Stimulated activated CD4-positive, alpha-beta T cell treated with anti-CD3 and anti-CD28 coated beads, Interleukin-15, amount 100 ng/mL, for 48 hours (primary cell): Measurements from ENCODE around the gene CCHCR1.

Source experiments
- DNase-seq, 2 donors: peaks; one replicate each; pipeline ENCODE4 v3.0.0-alpha.2; 2020; ENCODE audit warnings: low read depth in 2 of 2

Gene CCHCR1

DNA sequence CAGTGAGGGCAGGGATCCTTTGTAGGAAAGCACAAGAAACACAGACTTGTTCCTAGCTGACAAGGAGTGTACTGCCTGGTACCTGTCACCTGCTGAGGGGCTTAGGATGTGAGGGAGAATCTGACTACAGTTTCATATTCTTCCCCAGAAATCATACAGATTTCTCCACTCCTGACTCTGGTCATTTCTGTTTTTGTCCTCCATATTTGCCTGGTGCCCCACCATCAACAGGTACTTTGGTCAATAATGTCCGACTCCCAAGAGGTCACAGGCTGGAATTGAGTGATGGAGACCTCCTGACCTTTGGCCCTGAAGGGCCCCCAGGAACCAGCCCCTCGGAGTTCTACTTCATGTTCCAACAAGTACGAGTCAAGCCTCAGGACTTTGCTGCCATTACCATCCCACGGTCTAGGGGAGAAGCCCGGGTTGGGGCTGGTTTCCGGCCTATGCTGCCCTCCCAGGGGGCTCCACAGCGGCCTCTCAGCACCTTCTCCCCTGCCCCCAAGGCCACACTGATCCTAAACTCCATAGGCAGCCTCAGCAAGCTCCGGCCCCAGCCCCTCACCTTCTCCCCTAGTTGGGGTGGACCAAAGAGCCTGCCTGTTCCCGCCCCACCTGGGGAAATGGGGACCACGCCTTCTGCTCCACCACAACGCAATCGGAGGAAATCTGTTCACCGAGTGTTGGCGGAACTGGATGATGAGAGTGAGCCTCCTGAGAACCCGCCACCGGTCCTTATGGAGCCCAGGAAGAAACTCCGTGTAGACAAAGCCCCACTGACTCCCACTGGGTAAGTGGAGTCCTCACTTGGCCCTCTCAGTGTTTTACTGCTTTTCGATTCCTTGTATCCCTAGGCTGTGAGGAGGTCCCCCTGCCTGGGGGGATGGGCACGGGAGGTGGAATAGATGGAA lies 3.9 kb upstream of the CCHCR1 start:
- no peak for DNase-seq

GRCh38 chr6:31158863-31159855 lies 1.6 kb upstream of the CCHCR1 start:
- DNase-seq = peak in 1 of 2 donors; percentile 19

DNA sequence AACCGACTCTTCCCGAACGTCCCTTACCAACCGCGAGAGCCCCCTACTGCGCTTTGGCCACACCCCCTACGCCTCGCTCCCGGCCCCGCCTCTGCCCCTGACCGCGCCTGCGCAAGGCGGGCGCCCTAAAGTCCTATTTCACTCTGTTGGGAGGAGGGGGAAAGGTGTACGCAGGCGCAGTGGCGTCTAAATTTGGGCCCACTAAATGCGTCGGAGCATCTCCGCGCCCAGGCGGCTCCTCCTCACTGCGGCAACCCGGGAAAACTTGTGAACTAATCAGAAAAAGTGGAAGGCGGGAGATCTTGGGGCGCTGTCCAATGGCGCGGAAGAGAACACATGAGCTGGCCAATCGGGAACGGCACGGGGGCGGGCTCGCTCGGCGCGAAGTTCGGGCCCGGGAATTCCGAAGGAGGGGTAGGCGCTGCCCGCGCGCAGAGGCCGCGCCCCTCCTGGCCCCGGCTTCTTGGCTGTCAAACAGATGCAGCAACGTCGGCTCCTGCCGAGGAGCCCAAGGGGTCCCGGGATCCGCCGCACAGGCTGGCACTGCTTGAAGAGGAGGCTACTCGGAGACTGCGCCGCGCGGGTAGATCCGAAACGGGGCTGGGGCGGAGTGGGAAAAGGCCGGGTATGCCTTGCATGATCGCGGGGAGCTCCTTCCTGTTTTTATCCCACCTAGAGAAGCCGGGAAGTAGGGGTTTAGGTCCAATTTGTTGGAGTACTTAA lies 699 bp upstream of the CCHCR1 start, which contains the start of gene TCF19:
Gene TCF19 (plus strand): TSS at position 450 of the 723 bp plus-strand sequence. CDS start 881 bp downstream, outside the sequence.
- peak; percentile 98 to 99 for DNase-seq

- DNase-seq = no peak
Observed at GRCh38 chr6:31156641-31157040, 961 bp downstream of the CCHCR1 start.

- DNase-seq = no peak
Observed at GRCh38 chr6:31154436-31154835, 3.2 kb downstream of the CCHCR1 start.

DNA sequence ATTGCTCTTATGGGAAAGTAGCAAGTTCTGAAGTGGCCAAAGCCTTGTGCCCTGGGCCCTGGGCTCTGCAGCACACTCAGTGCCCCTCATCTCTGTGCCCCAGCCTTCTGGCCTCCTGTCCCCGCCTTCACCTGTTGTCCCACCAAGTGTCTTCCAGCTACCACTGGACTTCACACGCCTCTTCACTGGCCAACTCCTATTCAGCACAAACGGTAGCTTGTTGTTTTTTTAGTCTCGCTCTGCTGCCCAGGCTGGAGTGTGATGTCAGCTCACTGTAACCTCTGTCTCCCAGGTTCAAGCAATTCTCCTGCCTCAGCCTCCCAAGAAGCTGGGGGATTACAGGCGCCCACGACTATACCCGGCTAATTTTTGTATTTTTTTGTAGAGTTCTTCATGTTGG lies 4.8 kb downstream of the CCHCR1 start:
- no peak for DNase-seq

GRCh38 chr6:31149827-31150447 lies 7.7 kb downstream of the CCHCR1 start:
- no peak for DNase-seq

GRCh38 chr6:31145386-31145785 lies 12.2 kb downstream of the CCHCR1 start:
- no peak for DNase-seq

- no peak for DNase-seq
Observed at GRCh38 chr6:31144970-31145340, 12.6 kb downstream of the CCHCR1 start.

DNA sequence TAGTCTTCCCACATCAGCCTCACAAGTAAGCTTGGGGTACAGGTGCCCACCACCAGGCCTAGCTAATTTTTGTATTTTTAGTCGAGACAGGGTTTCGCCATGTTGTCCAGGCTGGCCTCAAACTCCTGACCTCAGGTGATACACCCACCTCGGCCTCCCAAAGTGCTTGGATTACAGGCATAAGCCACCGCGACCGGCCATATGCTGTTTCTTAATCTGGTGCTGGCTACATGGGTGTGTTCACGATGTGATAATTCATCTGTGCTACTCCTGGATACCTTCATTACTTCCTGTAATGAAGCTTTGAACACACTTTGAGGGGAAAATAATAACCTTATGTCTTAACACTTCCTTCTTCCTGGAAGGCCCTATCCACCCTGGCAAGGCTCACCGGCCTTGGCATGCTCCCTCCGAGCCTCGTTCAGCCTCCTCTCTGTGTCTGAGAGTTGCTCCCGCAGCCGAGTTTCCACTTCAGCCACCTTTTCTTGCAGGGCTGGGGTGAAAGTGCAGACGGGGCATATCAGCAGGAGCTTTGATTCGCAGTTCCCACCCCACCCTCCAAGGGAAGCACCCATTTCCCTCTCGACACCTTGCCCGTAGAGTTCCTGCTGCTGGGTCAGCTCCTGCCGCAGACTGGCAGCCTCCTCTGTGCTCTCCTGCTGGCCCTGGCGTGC lies 13.2 kb downstream of the CCHCR1 start:
- DNase-seq = no peak

DNA sequence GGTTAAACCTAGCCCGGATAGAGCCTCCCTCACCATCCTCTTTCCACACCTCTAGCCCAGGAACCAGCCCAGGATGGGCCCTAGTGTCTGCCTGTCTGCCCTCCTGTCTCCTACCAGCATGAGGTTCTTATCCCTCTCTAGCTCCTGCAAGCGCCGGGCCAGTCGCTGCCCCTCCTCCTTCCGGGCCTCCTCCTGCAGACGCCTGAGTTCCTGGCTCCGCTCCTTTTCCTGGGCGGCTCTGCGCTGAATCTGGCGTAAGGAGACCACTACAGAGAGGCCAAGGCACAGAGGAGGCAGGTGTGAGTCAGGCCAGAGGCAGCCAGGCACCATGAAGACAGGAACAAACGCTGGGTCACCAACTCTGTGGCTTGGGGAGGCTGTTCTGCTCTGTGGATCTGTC lies 14.5 kb downstream of the CCHCR1 start:
- DNase-seq = no peak

GRCh38 chr6:31142361-31142761 lies 15.2 kb downstream of the CCHCR1 start:
- no peak for DNase-seq

- DNase-seq = no peak
Observed at GRCh38 chr6:31140643-31141042, 17.0 kb downstream of the CCHCR1 start.

- no peak for DNase-seq
Observed at GRCh38 chr6:31139599-31139998, 18.0 kb downstream of the CCHCR1 start.

- no peak for DNase-seq
Observed at GRCh38 chr6:31138982-31139381, 18.6 kb downstream of the CCHCR1 start, which contains the start of gene PSORS1C2. TSS of gene PSORS1C2 (minus strand) at chr6:31139066. CDS start at chr6:31139026, 40 bp downstream.

DNA sequence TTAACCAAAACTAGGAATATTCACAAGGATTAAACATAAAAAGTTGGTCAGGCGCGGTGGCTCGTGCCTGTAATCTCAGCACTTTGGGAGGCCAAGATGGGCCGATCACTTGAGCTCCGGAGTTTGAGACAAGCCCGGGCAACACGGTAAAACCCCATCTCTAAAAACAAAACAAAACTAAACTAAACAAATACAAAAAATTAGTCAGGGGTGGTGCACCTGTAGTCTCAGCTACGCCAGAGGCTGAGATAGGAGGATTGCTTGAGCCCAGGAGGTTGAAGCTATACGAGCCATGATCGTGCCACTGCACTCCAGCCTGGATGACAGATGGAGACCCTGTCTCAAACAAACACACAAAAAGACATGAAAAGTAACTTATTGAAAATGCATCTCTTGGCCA lies 21.9 kb downstream of the CCHCR1 start:
- DNase-seq = no peak

GRCh38 chr6:31132806-31133205 lies 24.8 kb downstream of the CCHCR1 start:
- DNase-seq = no peak

GRCh38 chr6:31131595-31131994 lies 26.0 kb downstream of the CCHCR1 start:
- no peak for DNase-seq

DNA sequence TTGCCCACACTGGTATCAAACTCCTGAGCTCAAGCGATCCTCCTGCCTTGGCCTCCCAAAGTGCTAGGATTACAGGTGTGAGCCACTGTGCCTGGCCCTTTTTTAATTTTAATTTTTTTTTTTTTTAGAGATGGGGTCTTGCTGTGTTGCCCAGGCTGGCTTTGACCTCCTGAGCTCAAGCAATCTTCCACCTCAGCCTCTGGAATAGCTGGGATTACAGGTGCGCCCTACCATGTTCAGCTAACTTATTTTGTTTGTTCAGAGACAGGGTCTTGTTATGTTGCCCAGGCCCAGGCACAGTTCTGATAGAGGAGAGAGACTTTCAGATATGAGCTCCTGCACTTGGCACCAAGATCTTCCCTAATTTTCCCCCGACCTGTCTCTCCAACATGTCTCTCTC lies 26.9 kb downstream of the CCHCR1 start:
- DNase-seq = no peak

DNA sequence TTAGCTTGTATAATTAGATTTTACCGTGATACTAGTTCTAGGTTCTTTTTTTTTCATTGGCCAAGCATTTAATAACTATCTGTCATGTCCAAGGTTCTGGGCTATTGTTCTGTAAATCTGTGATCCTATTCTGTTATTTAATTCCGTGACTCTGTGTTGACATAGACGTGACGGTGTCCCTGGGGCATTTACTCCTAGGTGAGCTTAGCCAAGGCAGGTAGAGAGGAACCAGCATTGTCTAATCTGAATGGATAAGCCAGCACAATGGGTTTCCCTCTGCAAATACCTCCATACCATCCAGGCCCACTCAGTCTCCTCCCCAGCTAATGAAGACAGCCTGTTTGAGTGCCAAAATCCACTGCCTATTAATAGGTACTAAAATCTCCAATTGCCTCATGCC lies 28.5 kb downstream of the CCHCR1 start:
- DNase-seq = no peak
